GM12801 (cell line): ENCODE data around the gene GALNS.

ENCODE experiments used
- TF ChIP-seq, protein P1 (sequence below): IDR thresholded peaks from one replicate; pipeline ENCODE4 v1.5.1; 2011; ENCODE audit warnings: control low read depth; ENCODE audit not compliant: insufficient read length; ENCODE audit errors: extremely low read depth

The GALNS gene

GRCh38 chr16:88790312-88791211, 66.2 kb downstream of the GALNS start:
- TF ChIP-seq, protein P1, sequence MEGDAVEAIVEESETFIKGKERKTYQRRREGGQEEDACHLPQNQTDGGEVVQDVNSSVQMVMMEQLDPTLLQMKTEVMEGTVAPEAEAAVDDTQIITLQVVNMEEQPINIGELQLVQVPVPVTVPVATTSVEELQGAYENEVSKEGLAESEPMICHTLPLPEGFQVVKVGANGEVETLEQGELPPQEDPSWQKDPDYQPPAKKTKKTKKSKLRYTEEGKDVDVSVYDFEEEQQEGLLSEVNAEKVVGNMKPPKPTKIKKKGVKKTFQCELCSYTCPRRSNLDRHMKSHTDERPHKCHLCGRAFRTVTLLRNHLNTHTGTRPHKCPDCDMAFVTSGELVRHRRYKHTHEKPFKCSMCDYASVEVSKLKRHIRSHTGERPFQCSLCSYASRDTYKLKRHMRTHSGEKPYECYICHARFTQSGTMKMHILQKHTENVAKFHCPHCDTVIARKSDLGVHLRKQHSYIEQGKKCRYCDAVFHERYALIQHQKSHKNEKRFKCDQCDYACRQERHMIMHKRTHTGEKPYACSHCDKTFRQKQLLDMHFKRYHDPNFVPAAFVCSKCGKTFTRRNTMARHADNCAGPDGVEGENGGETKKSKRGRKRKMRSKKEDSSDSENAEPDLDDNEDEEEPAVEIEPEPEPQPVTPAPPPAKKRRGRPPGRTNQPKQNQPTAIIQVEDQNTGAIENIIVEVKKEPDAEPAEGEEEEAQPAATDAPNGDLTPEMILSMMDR: no peak

- TF ChIP-seq, protein P1: no peak
Measured at GRCh38 chr16:88789594-88789993, 67.2 kb downstream of the GALNS start.

GRCh38 chr16:88787579-88788314, 69.0 kb downstream of the GALNS start:
- TF ChIP-seq, protein P1: no peak

- TF ChIP-seq, protein P1: no peak
Measured at GRCh38 chr16:88785106-88785924, 71.4 kb downstream of the GALNS start, which contains the start of gene PIEZO1. PIEZO1 (minus strand) TSS chr16:88785220; CDS start chr16:88784964, 256 bp downstream.

- TF ChIP-seq, protein P1: no peak
Measured at GRCh38 chr16:88784856-88785105, 72.0 kb downstream of the GALNS start.

GRCh38 chr16:88784074-88784855, 72.5 kb downstream of the GALNS start:
- TF ChIP-seq, protein P1: no peak
